Measurements from ENCODE around the gene CFL2. TPM values are rescaled to one million over a fixed set of nuclear protein-coding genes. Genes with fewer than 3 reads are reported as not detected.

The CFL2 gene
- total RNA-seq, 2 donors from 2014 or later: 7.0 to 44.8 TPM

GRCh38 chr14:34688470-34689206 lies 25.8 kb downstream of the CFL2 start:
- no peak for TF ChIP-seq CTCF (IDR thresholded peaks at IDR 0.05)
- Histone ChIP-seq H3K27me3 (no peaks in the 10 kb centered on the region), H3K4me1 (no peaks in the 10 kb centered on the region), H3K9ac (ENCODE audit: low read depth in 2 of 2, low read length in 2 of 2) (no peak overlapping the region), H3K4me3 (no peak overlapping the region), H3K27ac (no peak overlapping the region), H3K9me3 (no peaks in the 10 kb centered on the region), H3K36me3 (no peaks in the 10 kb centered on the region)
- no peak for DNase-seq
- intact Hi-C loops (cut with DNase I): no loop called here

- DNase-seq: no peak
- intact Hi-C loops (cut with DNase I): no loop called here
- no peaks in the 10 kb centered on the region for H3K9me3 ChIP-seq
- no peak for TF ChIP-seq CTCF (IDR thresholded peaks at IDR 0.05)
- H3K36me3 ChIP-seq: no peaks in the 10 kb centered on the region
- H3K4me1 ChIP-seq: no peaks in the 10 kb centered on the region
- no peak overlapping the region for H3K9ac ChIP-seq (ENCODE audit: low read depth in 2 of 2, low read length in 2 of 2)
- H3K4me3 ChIP-seq: no peak overlapping the region
- no peaks in the 10 kb centered on the region for H3K27me3 ChIP-seq
- H3K27ac ChIP-seq: no peak overlapping the region
These were observed 28.5 kb downstream of the CFL2 start for GRCh38 chr14:34685819-34686428.

GRCh38 chr14:34684578-34684977 lies 29.8 kb downstream of the CFL2 start:
- intact Hi-C loops (cut with DNase I): no loop called here
- no peak for DNase-seq

GRCh38 chr14:34682787-34683321 lies 31.5 kb downstream of the CFL2 start:
- Histone ChIP-seq H3K27me3 (no peaks in the 10 kb centered on the region), H3K27ac (no peak overlapping the region), H3K4me1 (no peaks in the 10 kb centered on the region), H3K9me3 (no peaks in the 10 kb centered on the region), H3K36me3 (no peaks in the 10 kb centered on the region), H3K9ac (ENCODE audit: low read depth in 2 of 2, low read length in 2 of 2) (no peak overlapping the region), H3K4me3 (no peak overlapping the region)
- no peak for DNase-seq
- intact Hi-C loops (cut with DNase I): no loop called here
- TF ChIP-seq CTCF (IDR thresholded peaks at IDR 0.05): no peak

More at GRCh38 chr14:34684578-34684977, 29.8 kb downstream of the CFL2 start:
- Histone ChIP-seq H3K4me1 (no peaks in the 10 kb centered on the region), H3K9ac (ENCODE audit: low read depth in 2 of 2, low read length in 2 of 2) (no peak overlapping the region), H3K9me3 (no peaks in the 10 kb centered on the region), H3K4me3 (no peak overlapping the region), H3K27ac (no peak overlapping the region), H3K27me3 (no peaks in the 10 kb centered on the region), H3K36me3 (no peaks in the 10 kb centered on the region)
- no peak for TF ChIP-seq CTCF (IDR thresholded peaks at IDR 0.05)

- no peak for TF ChIP-seq CTCF (IDR thresholded peaks at IDR 0.05)
- H3K4me3 ChIP-seq: no peak overlapping the region
- H3K36me3 ChIP-seq: no peaks in the 10 kb centered on the region
- intact Hi-C loops (cut with DNase I): no loop called here
- DNase-seq: no peak
- H3K9ac ChIP-seq (ENCODE audit: low read depth in 2 of 2, low read length in 2 of 2): no peak overlapping the region
- no peaks in the 10 kb centered on the region for H3K27me3 ChIP-seq
- H3K9me3 ChIP-seq: no peaks in the 10 kb centered on the region
- H3K27ac ChIP-seq: no peak overlapping the region
- no peaks in the 10 kb centered on the region for H3K4me1 ChIP-seq
These were observed 33.5 kb downstream of the CFL2 start for GRCh38 chr14:34680806-34681479.

Measured in colonic mucosa (tissue), 4 donors.